GM21390 (cell line): ENCODE data around the gene TPX2.

Experiments used
- ATAC-seq: cut with Tn5 transposase; IDR thresholded peaks from one replicate; pipeline ENCODE4 v1.9.1; 2021; ENCODE audit not compliant: unreplicated experiment

The TPX2 gene

GRCh38 chr20:31706607-31707257 lies 32.4 kb upstream of the TPX2 start:
- no peak for ATAC-seq

- ATAC-seq: no peak
Measured at GRCh38 chr20:31707258-31707615, 31.9 kb upstream of the TPX2 start.

GRCh38 chr20:31707994-31708735 lies 30.9 kb upstream of the TPX2 start:
- no peak for ATAC-seq

GRCh38 chr20:31708736-31709534 lies 30.2 kb upstream of the TPX2 start:
- no peak for ATAC-seq

- ATAC-seq: no peak
Measured at GRCh38 chr20:31709939-31710338, 29.2 kb upstream of the TPX2 start.

- ATAC-seq: no peak
Measured at GRCh38 chr20:31710423-31711108, 28.5 kb upstream of the TPX2 start.

- ATAC-seq: no peak
Measured at GRCh38 chr20:31711179-31712111, 27.6 kb upstream of the TPX2 start.

GRCh38 chr20:31712112-31712553 lies 27.0 kb upstream of the TPX2 start:
- no peak for ATAC-seq

- ATAC-seq: no peak
Measured at GRCh38 chr20:31712564-31713311, 26.4 kb upstream of the TPX2 start.

GRCh38 chr20:31713312-31714273 lies 25.5 kb upstream of the TPX2 start:
- ATAC-seq: no peak

- ATAC-seq: no peak
Measured at GRCh38 chr20:31715766-31716165, 23.3 kb upstream of the TPX2 start.

GRCh38 chr20:31716351-31716750 lies 22.7 kb upstream of the TPX2 start:
- no peak for ATAC-seq

- ATAC-seq: peak; percentile 9
Measured at GRCh38 chr20:31716818-31717477, 22.1 kb upstream of the TPX2 start.

GRCh38 chr20:31717478-31718201 lies 21.4 kb upstream of the TPX2 start:
- ATAC-seq: peak; percentile 44

GRCh38 chr20:31718952-31719643 lies 20.0 kb upstream of the TPX2 start:
- no peak for ATAC-seq

GRCh38 chr20:31719644-31720485 lies 19.2 kb upstream of the TPX2 start:
- ATAC-seq: no peak
